ENCODE data around the gene TMEM245.

Gene TMEM245

DNA sequence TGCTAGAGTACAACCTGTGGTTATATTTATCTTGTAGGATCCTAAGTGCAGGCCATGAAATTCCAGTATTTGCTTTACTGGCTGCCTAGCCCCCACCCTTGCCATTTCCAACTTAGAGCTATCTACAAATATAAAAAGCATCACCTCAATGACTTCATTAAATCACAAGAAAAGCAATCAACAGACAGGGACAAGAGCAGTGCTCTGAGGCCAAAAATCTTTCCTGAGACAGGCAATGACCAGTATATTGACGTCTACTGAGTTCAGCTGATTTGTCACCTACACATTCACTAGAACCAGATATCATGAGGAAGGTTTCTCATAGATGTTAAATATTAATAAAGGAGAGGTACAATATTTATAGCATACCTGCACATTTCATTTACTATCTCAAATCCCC, 68.0 kb downstream of the TMEM245 start:
- no peak for DNase-seq
- TF ChIP-seq POLR2A (IDR thresholded peaks at IDR 0.05; ENCODE audit: low read length) (no peak), GATA1 (IDR thresholded peaks at IDR 0.05; ENCODE audit: low read depth, low read length) (no peak)

DNA sequence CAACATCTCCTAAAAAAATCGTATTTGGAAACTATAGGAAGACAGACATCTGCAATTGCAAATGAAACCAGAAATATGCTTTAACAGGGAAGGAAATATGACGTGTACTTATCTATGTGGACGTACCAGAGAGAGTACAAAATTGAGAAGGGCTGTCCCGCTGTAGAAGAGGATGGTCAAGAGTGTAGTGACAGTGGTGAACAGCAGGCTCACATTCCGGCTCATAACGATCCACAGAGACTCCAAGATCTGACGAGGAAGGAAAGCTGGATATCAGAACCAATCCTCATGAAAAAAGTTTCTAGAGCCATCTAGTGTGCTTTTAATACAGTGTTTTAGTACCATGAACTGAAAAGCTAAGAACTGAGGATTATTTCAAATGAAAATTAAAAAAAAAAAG, 69.3 kb downstream of the TMEM245 start:
- no peak for DNase-seq
- TF ChIP-seq POLR2A (IDR thresholded peaks at IDR 0.05; ENCODE audit: low read length) (no peak), GATA1 (IDR thresholded peaks at IDR 0.05; ENCODE audit: low read depth, low read length) (no peak)

DNA sequence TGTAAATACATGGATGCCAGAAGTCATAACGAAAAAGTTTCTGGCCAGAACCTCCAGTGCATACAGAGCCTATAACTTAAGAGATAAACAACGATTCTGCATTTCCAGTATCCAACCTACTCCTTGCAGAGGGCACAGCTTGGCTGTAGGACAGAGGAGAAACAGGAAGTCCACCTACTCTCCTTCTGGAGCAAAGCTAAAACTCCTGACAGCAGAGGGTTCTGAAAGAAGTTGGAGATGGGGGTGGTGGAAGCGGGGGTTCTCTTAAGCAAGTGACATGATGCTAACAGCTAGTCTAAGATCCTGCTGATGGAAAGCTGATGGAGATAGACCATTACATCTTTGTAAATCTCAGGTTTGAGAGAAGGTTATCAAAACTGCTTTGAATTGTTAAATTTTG, 70.9 kb downstream of the TMEM245 start:
- TF ChIP-seq GATA1 (IDR thresholded peaks at IDR 0.05; ENCODE audit: low read depth, low read length): no peak
- TF ChIP-seq POLR2A (IDR thresholded peaks at IDR 0.05; ENCODE audit: low read length): no peak
- DNase-seq: no peak

DNA sequence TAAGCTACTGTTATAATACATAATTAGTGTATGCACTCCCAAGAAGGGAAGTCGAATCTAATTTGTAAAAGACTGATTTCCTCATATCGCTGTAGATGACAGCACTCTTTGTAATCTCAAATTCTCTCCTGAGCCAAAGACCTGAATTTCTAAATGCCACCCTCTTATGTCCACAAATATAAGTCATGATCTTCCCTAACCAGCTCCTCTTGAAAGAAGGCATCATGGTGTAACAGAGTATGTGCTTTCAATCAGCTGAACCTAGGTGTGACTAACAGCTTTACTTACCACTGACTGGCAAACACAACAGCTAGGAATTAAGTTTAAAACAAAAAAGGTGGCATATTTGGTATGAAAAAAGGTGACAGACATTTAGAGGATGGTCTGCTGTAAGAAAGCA, 72.5 kb downstream of the TMEM245 start:
- TF ChIP-seq POLR2A (IDR thresholded peaks at IDR 0.05; ENCODE audit: low read length) (no peak), GATA1 (IDR thresholded peaks at IDR 0.05; ENCODE audit: low read depth, low read length) (no peak)
- DNase-seq: no peak

DNA sequence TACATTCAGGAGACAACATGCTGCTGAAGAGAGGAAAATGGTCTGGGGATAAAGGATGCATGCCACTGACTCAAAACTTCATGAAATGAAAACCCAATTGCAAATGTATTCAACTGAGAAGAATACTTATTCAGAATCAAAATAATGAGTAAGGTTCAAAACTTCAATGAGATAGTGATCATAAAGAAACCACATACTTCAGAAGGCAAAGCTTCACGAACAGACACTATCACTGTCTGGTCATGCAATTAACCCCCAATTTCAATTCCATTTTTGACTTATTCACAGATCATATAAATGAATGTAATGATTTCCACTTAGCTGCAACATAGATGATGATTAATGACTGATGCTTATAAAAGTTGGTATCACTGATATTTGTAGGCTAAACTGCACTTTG, 73.4 kb downstream of the TMEM245 start:
- no peak for TF ChIP-seq POLR2A (IDR thresholded peaks at IDR 0.05; ENCODE audit: low read length)
- TF ChIP-seq GATA1 (IDR thresholded peaks at IDR 0.05; ENCODE audit: low read depth, low read length): no peak
- DNase-seq: no peak

DNA sequence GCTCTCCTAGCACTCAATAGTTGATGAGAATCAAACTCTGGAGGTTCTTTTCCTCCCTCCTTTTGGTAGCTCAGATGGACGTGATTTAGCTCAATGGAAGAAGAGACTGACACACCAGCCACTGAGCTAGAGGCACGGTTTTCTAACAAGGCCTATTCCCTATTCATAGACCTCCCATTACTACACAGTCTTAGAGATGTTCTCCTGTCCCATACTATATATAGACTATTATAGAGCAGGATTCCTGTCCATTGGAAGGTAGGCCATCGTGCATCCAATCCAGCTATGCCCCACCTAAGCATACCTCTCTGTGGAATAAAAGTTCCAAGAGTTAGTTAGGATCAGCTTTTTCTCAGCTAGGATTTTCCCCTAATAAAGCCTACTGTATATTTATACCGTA, 76.2 kb downstream of the TMEM245 start:
- TF ChIP-seq POLR2A (IDR thresholded peaks at IDR 0.05; ENCODE audit: low read length) (no peak), GATA1 (IDR thresholded peaks at IDR 0.05; ENCODE audit: low read depth, low read length) (no peak)
- DNase-seq: no peak

DNA sequence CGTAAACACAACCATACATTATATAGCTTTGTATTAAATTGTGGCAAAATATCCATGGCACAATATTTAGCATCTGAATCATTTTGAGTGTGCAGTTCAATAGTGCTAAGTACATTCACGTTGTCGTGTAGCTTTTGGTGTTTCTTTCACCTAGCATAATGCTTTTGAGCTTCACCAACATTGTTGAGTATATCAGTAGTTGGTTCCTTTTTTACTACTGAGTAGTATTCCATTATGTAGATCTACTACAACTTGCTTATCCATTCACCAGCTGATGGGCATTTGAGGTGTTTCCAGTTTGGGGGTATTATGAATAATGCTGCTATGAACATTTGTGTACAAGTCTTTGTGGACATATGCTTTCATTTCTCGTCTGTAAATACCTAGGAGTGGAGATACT, 79.2 kb downstream of the TMEM245 start:
- no peak for DNase-seq
- no peak for TF ChIP-seq GATA1 (IDR thresholded peaks at IDR 0.05; ENCODE audit: low read depth, low read length)
- no peak for TF ChIP-seq POLR2A (IDR thresholded peaks at IDR 0.05; ENCODE audit: low read length)

DNA sequence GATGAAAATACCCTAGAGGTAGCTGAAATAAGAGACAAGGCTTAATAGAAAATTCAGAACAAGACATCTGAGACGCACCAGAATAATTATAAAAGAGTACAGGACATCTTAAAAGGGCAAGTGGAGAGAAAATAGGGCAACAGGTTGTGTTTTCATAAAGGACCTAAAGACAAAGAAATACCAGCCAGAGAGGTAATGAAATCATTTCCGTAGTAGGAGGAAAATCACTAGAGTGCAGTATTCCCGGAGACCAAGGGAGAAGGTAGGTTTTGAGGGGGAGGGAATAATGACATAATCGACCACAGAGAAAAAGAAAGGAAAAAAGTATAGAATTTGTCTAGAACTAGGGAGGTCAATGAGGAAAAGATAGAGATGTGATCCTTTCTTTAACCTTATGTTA, 80.2 kb downstream of the TMEM245 start:
- TF ChIP-seq GATA1 (IDR thresholded peaks at IDR 0.05; ENCODE audit: low read depth, low read length): no peak
- no peak for DNase-seq

DNA sequence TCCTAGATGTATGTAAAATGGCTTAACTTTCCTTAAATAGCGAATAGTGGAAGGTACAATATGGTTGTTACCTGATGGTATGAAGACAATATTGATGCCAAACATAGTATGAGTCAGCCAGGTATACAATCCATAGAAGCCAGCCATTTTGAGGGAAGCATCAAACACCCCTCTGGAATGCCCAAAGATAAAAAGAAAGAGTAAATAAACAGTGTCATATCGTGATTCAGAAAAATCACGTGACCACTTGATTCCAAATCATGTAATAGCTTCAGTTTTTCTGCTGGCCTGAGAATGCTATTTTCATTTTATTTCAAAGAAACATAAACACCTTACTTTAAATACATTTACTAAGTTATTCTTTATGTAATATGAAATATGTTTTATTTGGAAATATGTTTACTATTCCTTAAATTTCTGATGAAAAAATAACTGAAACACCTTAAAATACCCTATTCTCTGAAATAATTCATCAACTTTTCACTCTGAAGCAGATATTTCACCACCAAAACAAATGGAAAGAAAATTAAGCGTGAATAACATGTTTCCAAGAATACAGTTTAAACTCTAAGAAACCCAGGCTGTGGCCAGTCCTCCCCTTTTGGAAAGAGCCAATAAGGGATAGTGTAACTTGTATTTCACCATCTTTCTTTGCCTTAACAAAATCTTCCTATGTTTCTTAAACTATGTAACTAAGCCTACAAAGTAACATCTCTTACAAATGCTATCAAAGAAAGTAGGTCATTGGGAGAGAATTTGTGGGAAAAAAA, 81.6 kb downstream of the TMEM245 start:
- no peak for TF ChIP-seq POLR2A (IDR thresholded peaks at IDR 0.05; ENCODE audit: low read length)
- no peak for TF ChIP-seq GATA1 (IDR thresholded peaks at IDR 0.05; ENCODE audit: low read depth, low read length)
- DNase-seq: no peak

DNA sequence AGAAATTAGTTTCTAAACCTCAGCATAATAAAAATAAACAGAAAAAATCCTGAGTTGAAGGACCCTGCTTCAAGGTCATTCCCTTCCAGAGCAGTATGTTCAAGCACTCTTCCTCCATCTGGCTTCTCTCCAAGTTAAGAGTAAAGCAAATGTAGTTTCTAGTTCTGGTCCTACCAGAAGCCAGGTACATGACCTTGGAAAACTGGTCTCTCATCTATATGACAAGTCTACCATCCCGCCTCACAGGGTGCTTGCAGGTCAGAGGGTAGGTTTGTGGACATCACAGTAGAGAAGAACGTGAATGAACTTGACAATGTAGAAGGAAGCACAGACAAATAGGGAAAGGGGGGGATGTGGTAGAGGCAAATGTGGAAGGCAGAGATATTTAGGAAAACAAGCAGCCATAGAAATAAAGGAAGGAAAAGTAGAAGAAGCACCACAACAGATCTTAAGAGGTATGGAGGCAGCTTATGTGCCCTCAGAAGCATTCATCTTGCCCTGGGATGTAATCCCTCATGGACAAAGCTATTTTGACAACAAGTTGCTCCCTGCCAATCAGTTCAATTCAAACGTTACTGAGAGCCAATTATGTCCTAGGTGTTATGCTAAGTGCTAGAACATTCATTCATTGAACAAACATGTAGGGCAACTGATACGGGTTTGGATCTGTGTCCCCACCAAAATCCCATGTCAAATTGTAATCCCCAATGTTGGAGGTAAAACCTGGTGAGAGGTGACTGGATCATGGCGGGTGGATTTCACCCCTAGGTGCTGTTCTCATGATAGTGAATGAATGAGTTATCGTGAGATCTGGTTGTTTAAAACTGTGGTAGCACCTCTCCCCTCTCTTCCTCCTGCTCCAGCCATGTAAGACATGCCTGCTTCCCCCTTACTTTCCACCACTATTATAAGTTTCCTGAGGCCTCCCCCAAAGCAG, 82.7 kb downstream of the TMEM245 start:
- TF ChIP-seq POLR2A (IDR thresholded peaks at IDR 0.05; ENCODE audit: low read length) (no peak), GATA1 (IDR thresholded peaks at IDR 0.05; ENCODE audit: low read depth, low read length) (no peak)

DNA sequence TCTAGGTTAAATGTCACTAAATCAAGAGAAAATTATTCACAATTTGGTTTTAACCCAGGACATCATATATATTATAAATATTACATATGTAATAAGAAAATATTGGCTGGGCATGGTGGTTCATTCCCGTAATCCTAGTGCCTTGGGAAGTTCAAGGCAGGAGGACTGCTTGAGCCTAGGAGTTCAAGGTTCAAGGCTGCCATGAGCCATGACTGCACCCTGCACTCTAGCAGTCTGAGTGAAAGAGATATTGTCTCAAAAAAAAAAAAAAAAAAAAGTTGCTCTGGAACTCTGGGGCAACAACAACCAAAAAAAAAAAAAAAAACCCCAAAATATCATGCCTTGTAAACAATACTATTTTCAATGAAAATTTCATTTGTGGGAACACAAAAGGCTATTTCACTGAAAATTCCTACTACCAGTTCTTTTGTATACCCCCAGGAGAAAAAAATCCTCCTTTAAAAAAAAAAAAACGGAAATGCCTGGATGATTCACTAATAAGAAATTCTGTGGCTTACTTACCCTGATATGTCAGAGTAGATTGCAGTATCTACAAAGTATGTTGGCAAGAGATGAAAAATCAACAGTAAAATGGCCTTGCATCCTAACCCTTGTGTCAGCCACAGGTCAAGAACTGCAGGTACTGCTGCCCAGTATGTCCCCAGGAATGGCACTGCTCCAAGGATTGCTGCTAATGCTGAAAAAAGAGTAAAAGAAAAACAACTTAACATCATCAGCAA, 83.9 kb downstream of the TMEM245 start:
- no peak for TF ChIP-seq GATA1 (IDR thresholded peaks at IDR 0.05; ENCODE audit: low read depth, low read length)
- no peak for TF ChIP-seq POLR2A (IDR thresholded peaks at IDR 0.05; ENCODE audit: low read length)

More for the DNA sequence above, 82.7 kb downstream of the TMEM245 start:
- DNase-seq: no peak

DNA sequence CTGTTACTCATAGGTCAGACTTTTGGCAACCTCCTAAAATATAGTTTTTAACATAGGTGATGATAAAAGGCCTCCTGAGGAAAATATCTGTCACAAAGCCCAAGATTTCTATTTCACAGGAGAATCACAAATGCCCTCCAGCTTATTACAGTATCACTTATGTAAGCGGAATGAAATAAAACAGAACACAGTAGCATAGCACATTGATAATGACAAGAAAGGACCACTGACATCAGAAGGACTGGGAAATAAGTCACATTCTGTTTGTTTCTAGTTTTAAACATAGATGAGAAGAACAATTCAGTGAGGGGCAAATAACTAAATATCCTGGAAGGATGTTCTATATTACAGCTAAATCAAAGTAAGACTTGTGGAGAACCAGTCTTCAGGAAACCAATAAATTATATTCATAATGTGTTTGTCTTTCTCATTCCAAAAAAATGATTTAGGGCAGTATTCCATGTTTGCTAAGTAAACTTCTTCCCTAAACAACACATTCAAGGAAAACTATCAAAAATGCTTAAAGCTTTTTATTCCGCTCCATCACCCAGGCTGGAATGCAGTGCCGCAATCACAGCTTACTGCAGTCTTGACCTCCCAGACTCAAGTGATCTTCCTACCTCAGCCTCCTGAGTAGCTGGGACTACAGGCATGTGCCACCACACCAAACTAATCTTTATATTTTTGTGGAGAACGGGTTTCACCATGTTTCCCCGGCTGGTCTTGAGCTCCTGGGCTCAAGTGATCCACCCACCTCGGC, 85.6 kb downstream of the TMEM245 start:
- DNase-seq: no peak
- TF ChIP-seq GATA1 (IDR thresholded peaks at IDR 0.05; ENCODE audit: low read depth, low read length) (no peak), POLR2A (IDR thresholded peaks at IDR 0.05; ENCODE audit: low read length) (no peak)

More for the DNA sequence above, 83.9 kb downstream of the TMEM245 start:
- no peak for DNase-seq

DNA sequence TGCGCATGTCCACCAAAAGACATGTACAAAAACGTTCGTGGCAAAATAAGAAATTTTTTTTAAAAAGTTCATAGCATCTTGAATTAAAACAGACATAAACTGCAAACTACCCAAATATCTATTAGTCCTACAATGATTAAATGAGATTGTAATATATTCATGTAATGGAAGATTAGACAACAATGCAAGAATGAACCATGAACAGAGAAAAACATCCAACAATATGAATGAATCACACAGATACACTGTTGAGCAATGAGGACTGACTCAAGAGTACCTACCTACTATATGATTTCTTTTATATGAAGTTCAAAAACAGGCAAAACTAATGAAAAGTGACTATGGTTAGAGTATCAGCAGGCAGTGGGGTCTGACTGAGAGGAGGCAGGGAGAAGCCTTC, 88.5 kb downstream of the TMEM245 start:
- TF ChIP-seq POLR2A (IDR thresholded peaks at IDR 0.05; ENCODE audit: low read length) (no peak), GATA1 (IDR thresholded peaks at IDR 0.05; ENCODE audit: low read depth, low read length) (no peak)
- no peak for DNase-seq
